ENCODE data around the gene SERBP1.

SERBP1 gene

GRCh38 chr1:67446893-67447292, 16.7 kb upstream of the SERBP1 start:
- TF ChIP-seq REST (IDR thresholded peaks at IDR 0.05; ENCODE audit: insufficient read depth in 1 of 2, low read depth in 2 of 2, low read length in 2 of 2) (no peak), SIN3A (IDR thresholded peaks at IDR 0.05; ENCODE audit: borderline replicate concordance, insufficient read depth, low read length) (no peak), FOXP2 (optimal IDR thresholded peaks at IDR 0.05; ENCODE audit: borderline replicate concordance, extremely low read depth, extremely low read length, insufficient read depth) (no peak), POLR2AphosphoS5 (IDR thresholded peaks at IDR 0.05; ENCODE audit: low read depth, low read length) (no peak), TAF1 (IDR thresholded peaks at IDR 0.05; ENCODE audit: borderline replicate concordance, insufficient read depth, low read length) (no peak)

- TF ChIP-seq REST (IDR thresholded peaks at IDR 0.05; ENCODE audit: insufficient read depth in 1 of 2, low read depth in 2 of 2, low read length in 2 of 2) = no peak
- TF ChIP-seq TAF1 (IDR thresholded peaks at IDR 0.05; ENCODE audit: borderline replicate concordance, insufficient read depth, low read length) = no peak
- TF ChIP-seq FOXP2 (optimal IDR thresholded peaks at IDR 0.05; ENCODE audit: borderline replicate concordance, extremely low read depth, extremely low read length, insufficient read depth) = no peak
- TF ChIP-seq SIN3A (IDR thresholded peaks at IDR 0.05; ENCODE audit: borderline replicate concordance, insufficient read depth, low read length) = no peak
- no peak for TF ChIP-seq POLR2AphosphoS5 (IDR thresholded peaks at IDR 0.05; ENCODE audit: low read depth, low read length)
Observed at GRCh38 chr1:67441739-67442281, 11.6 kb upstream of the SERBP1 start.

- TF ChIP-seq TAF1 (IDR thresholded peaks at IDR 0.05; ENCODE audit: borderline replicate concordance, insufficient read depth, low read length) = no peak
- no peak for TF ChIP-seq SIN3A (IDR thresholded peaks at IDR 0.05; ENCODE audit: borderline replicate concordance, insufficient read depth, low read length)
- TF ChIP-seq FOXP2 (optimal IDR thresholded peaks at IDR 0.05; ENCODE audit: borderline replicate concordance, extremely low read depth, extremely low read length, insufficient read depth) = no peak
- TF ChIP-seq POLR2AphosphoS5 (IDR thresholded peaks at IDR 0.05; ENCODE audit: low read depth, low read length) = no peak
- no peak for TF ChIP-seq REST (IDR thresholded peaks at IDR 0.05; ENCODE audit: insufficient read depth in 1 of 2, low read depth in 2 of 2, low read length in 2 of 2)
Observed at GRCh38 chr1:67441183-67441582, 11.0 kb upstream of the SERBP1 start.

- TF ChIP-seq POLR2AphosphoS5 (IDR thresholded peaks at IDR 0.05; ENCODE audit: low read depth, low read length) (no peak), REST (IDR thresholded peaks at IDR 0.05; ENCODE audit: insufficient read depth in 1 of 2, low read depth in 2 of 2, low read length in 2 of 2) (no peak), FOXP2 (optimal IDR thresholded peaks at IDR 0.05; ENCODE audit: borderline replicate concordance, extremely low read depth, extremely low read length, insufficient read depth) (no peak), TAF1 (IDR thresholded peaks at IDR 0.05; ENCODE audit: borderline replicate concordance, insufficient read depth, low read length) (no peak), SIN3A (IDR thresholded peaks at IDR 0.05; ENCODE audit: borderline replicate concordance, insufficient read depth, low read length) (no peak)
Observed at GRCh38 chr1:67440339-67440738, 10.1 kb upstream of the SERBP1 start.
